Measurements from ENCODE around the gene DUSP19.
"Not testable (repeated sequence)": the region's sequence is repeated elsewhere in the genome, so short reads cannot be mapped to it uniquely, and the experiment has no call there.

The DUSP19 gene

GRCh38 chr2:183078464-183079138, at the start of gene DUSP19:
Gene DUSP19 (plus strand): TSS chr2:183078747. CDS start chr2:183078934, 187 bp downstream.
- no peak for DNase-seq

- DNase-seq: no peak
Observed at GRCh38 chr2:183029219-183029618, 49.3 kb upstream of the DUSP19 start.

- DNase-seq: peak; percentile 1
Observed at GRCh38 chr2:183031911-183032794, 46.4 kb upstream of the DUSP19 start.

- no peak for DNase-seq
Observed at GRCh38 chr2:183033951-183034350, 44.6 kb upstream of the DUSP19 start.

- no peak for DNase-seq
Observed at GRCh38 chr2:183034806-183035205, 43.7 kb upstream of the DUSP19 start.

GRCh38 chr2:183035298-183035953, 43.1 kb upstream of the DUSP19 start:
- no peak for DNase-seq

- DNase-seq: peak; percentile 23
Observed at GRCh38 chr2:183035954-183036669, 42.4 kb upstream of the DUSP19 start.

- no peak for DNase-seq
Observed at GRCh38 chr2:183037074-183037552, 41.4 kb upstream of the DUSP19 start.

- no peak for DNase-seq
Observed at GRCh38 chr2:183037553-183038340, 40.8 kb upstream of the DUSP19 start.

GRCh38 chr2:183038341-183039300, 39.9 kb upstream of the DUSP19 start, which contains the start of gene NCKAP1:
Gene NCKAP1 (minus strand): TSS chr2:183038457. CDS start chr2:183038099, 358 bp downstream.
- DNase-seq: no peak

- DNase-seq: no peak
Observed at GRCh38 chr2:183040604-183041003, 37.9 kb upstream of the DUSP19 start.

GRCh38 chr2:183043580-183043979, 35.0 kb upstream of the DUSP19 start:
- DNase-seq: not testable (repeated sequence)

- DNase-seq: not testable (repeated sequence)
Observed at GRCh38 chr2:183047486-183048125, 30.9 kb upstream of the DUSP19 start.

GRCh38 chr2:183049420-183049819, 29.1 kb upstream of the DUSP19 start:
- DNase-seq: no peak

GRCh38 chr2:183057333-183057985, 21.1 kb upstream of the DUSP19 start:
- DNase-seq: no peak

GRCh38 chr2:183059561-183059960, 19.0 kb upstream of the DUSP19 start:
- DNase-seq: no peak

GRCh38 chr2:183060571-183061231, 17.8 kb upstream of the DUSP19 start:
- no peak for DNase-seq

- no peak for DNase-seq
Observed at GRCh38 chr2:183063083-183063482, 15.5 kb upstream of the DUSP19 start.

- no peak for DNase-seq
Observed at GRCh38 chr2:183068561-183068960, 10.0 kb upstream of the DUSP19 start.
